ENCODE data around the gene UBXN1.

DNA sequence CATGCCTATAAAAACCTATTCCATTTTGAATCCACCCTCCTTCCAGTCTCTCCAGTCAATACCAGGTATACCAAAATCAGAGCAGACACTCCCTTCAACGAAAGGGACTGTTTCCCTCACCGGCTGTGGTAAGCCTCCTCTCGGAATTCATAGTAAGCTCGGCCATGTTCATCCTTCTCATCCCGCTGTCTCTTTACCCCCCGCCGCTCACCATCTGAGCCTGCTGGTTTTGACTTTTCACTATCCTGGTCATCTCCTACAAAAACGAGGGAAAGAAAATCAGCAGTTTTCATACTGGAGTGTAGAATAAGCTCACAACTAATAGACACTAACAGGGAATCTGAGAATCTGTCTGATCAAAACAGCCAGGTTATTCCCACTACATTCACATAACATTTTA, 45.3 kb upstream of the UBXN1 start:
- TF ChIP-seq, protein P1, sequence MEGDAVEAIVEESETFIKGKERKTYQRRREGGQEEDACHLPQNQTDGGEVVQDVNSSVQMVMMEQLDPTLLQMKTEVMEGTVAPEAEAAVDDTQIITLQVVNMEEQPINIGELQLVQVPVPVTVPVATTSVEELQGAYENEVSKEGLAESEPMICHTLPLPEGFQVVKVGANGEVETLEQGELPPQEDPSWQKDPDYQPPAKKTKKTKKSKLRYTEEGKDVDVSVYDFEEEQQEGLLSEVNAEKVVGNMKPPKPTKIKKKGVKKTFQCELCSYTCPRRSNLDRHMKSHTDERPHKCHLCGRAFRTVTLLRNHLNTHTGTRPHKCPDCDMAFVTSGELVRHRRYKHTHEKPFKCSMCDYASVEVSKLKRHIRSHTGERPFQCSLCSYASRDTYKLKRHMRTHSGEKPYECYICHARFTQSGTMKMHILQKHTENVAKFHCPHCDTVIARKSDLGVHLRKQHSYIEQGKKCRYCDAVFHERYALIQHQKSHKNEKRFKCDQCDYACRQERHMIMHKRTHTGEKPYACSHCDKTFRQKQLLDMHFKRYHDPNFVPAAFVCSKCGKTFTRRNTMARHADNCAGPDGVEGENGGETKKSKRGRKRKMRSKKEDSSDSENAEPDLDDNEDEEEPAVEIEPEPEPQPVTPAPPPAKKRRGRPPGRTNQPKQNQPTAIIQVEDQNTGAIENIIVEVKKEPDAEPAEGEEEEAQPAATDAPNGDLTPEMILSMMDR (IDR thresholded peaks at IDR 0.05): no peak
- no peak for TF ChIP-seq POLR2A (IDR thresholded peaks at IDR 0.05)
